K562 (cell line): ENCODE measurements around the gene ABHD12. TPM values are rescaled to one million over a fixed set of nuclear protein-coding genes. Genes with fewer than 3 reads are reported as not detected.

Experiments
- CBFB ChIP-seq: sonication (generic); formaldehyde crosslinking; IDR thresholded peaks from 2 replicates; pipeline ENCODE4 v1.4.0; 2020; ENCODE audit warnings: mild to moderate bottlenecking, missing genetic modification reagents
- CHD2 ChIP-seq: IDR thresholded peaks from 2 replicates; pipeline ENCODE4 v1.6.1; 2011; ENCODE audit warnings: low read depth, low read length
- FOXA1 ChIP-seq: fragments of 450-650 bp; IDR thresholded peaks from 2 replicates; pipeline ENCODE4 v1.6.1; 2016; ENCODE audit warnings: mild to moderate bottlenecking, borderline replicate concordance
- FOXM1 ChIP-seq, 2 experiments: fragments of 450-650 bp in 1 of 2; sonication (generic) in 1 of 2; formaldehyde crosslinking in 1 of 2; IDR thresholded peaks; 2 replicates each; pipeline versions ENCODE4 v1.6.1 to v1.9.0; 2017 to 2022; ENCODE audit warnings: low read depth in 2 of 2, mild to moderate bottlenecking in 2 of 2, missing genetic modification reagents in 1 of 2, moderate library complexity in 1 of 2
- HCFC1 ChIP-seq: IDR thresholded peaks from 2 replicates; pipeline ENCODE4 v1.6.1; 2012; ENCODE audit warnings: low read depth, low read length, improper control_type of control experiment
- ILK ChIP-seq: fragments of 450-650 bp; IDR thresholded peaks from 2 replicates; pipeline ENCODE4 v1.6.1; 2016; ENCODE audit warnings: missing genetic modification characterization, low read depth, mild to moderate bottlenecking, missing compliant biosample characterization, moderate library complexity, borderline replicate concordance
- MBD2 ChIP-seq: sonication (generic); IDR thresholded peaks from 2 replicates; pipeline ENCODE4 v1.6.1; 2016; ENCODE audit warnings: low read depth, borderline replicate concordance
- MECOM ChIP-seq: fragments of 250-450 bp; sonication (Bioruptor Pico); IDR thresholded peaks from 2 replicates; pipeline ENCODE4 v1.8.0; 2022; ENCODE audit warnings: inconsistent platforms
- NFATC3 ChIP-seq: fragments of 450-650 bp; IDR thresholded peaks from 2 replicates; pipeline ENCODE4 v1.6.1; 2017; ENCODE audit warnings: mild to moderate bottlenecking
- SIX5 ChIP-seq, 2 experiments: IDR thresholded peaks; 2 replicates each; pipeline ENCODE4 v1.6.1; 2011; ENCODE audit warnings: low read length in 2 of 2, borderline replicate concordance in 1 of 2, low read depth in 1 of 2, mild to moderate bottlenecking in 1 of 2, moderate library complexity in 1 of 2; ENCODE audit not compliant: insufficient read depth in 1 of 2
- STAG1 ChIP-seq: sonication (generic); formaldehyde crosslinking; IDR thresholded peaks from 2 replicates; pipeline ENCODE4 v1.5.0; 2020; ENCODE audit warnings: missing genetic modification reagents, borderline replicate concordance
- WHSC1 ChIP-seq: IDR thresholded peaks from one replicate; pipeline ENCODE4 v1.6.1; 2012; ENCODE audit warnings: low read length, control low read depth, inconsistent platforms
- ZNF696 ChIP-seq: fragments of 250-450 bp; sonication (Bioruptor Pico); conservative IDR thresholded peaks from 2 replicates; pipeline ENCODE4 v1.4.0; 2020; ENCODE audit warnings: mild to moderate bottlenecking, moderate library complexity
- ZNF766 ChIP-seq: fragments of 200-800 bp; sonication (Bioruptor generic); conservative IDR thresholded peaks from 2 replicates; pipeline ENCODE4 v1.6.1; 2016; ENCODE audit warnings: missing genetic modification characterization, missing compliant biosample characterization
- polyA plus RNA-seq, 8 experiments: library from polyadenylated mRNA; depleted of rRNA in 4 of 8; stranded (reverse) in 5 of 8; unstranded in 3 of 8; fragments of >200 nt; fragmentation: Nextera tagmentation in 2 of 8; fragmentation: Illumina TruSeq in 1 of 8; extraction: Ambion mirVana in 2 of 8; extraction: Trizol in 1 of 8; gene quantifications; 2 replicates each; pipeline versions ENCODE4 v1.2.1 to v1.2.3, GENCODE V29; 2011 to 2014; ENCODE audit warnings: inconsistent platforms in 1 of 8, missing spikeins in 1 of 8
- total RNA-seq, 7 experiments: library from RNA; depleted of rRNA in 6 of 7; stranded (reverse); fragments of >200 nt in 6 of 7; fragmentation: Illumina TruSeq in 2 of 7; extraction: Trizol in 2 of 7; gene quantifications; 2 replicates each; pipeline versions ENCODE4 v1.2.1 to v1.2.3, GENCODE V29; 2011 to 2021; ENCODE audit warnings: low replicate concordance in 1 of 7
- TF ChIP-seq, protein P1 (sequence below): fragments of 450-650 bp; conservative IDR thresholded peaks from 2 replicates; pipeline ENCODE4 v1.6.1; 2016; ENCODE audit warnings: missing genetic modification characterization, low read depth, mild to moderate bottlenecking, control low read depth, missing compliant biosample characterization
- TF ChIP-seq, protein P2 (sequence below): sonication (generic); formaldehyde crosslinking; IDR thresholded peaks from 2 replicates; pipeline ENCODE4 v1.8.1; 2023; ENCODE audit warnings: missing genetic modification reagents, mild to moderate bottlenecking, borderline replicate concordance
- TF ChIP-seq, protein P3 (sequence below): sonication (generic); formaldehyde crosslinking; IDR thresholded peaks from 2 replicates; pipeline ENCODE4 v1.8.0; 2022; ENCODE audit warnings: mild to moderate bottlenecking, missing genetic modification reagents

The ABHD12 gene
- total and polyA plus RNA-seq, 9 of the 15 experiments (the other 6 are each of a cell fraction or from before 2014, with no cell fraction given), result 0.65 to 15.6 (median 9.1) TPM

DNA sequence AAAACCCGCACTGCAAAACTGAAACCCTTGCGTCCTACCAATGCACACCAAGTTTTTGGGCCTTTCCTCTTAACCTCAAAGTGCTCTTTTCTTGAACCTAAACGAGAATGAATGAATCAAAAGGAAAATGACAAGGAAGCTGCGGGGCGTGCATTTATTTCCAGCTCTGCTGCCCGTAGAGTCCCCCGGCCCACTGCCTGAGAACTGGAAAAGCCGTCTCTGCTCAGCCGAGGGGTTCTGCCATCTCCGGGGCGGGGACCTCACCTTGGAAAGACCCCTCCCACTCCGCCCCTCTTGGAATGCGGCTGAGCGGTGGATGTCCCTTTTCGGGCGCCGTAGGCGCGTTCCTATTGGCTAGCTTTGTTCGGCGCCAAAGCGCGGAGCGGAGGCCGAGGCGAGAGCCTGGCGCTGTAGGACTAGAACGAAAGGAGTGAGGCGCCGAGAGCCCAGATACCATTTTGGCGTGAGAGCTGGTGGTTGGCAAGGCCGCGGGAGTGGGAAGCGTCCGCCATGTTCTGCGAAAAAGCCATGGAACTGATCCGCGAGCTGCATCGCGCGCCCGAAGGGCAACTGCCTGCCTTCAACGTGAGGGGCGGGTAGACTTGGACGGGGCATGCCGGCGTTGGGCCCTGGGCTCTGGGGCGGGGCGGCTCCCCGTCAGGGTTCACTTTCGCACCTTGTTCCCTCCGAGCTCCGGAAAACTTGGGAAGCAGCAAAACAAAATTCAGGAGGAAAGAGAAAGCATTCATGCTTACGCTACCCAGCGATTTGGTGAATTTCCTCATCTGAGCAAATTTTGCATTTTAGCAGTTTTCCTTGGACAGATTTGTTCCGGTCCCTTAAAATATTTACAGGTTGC, 16.9 kb upstream of the ABHD12 start, which contains the start of gene GINS1 (continued):
- TF ChIP-seq, protein P1, sequence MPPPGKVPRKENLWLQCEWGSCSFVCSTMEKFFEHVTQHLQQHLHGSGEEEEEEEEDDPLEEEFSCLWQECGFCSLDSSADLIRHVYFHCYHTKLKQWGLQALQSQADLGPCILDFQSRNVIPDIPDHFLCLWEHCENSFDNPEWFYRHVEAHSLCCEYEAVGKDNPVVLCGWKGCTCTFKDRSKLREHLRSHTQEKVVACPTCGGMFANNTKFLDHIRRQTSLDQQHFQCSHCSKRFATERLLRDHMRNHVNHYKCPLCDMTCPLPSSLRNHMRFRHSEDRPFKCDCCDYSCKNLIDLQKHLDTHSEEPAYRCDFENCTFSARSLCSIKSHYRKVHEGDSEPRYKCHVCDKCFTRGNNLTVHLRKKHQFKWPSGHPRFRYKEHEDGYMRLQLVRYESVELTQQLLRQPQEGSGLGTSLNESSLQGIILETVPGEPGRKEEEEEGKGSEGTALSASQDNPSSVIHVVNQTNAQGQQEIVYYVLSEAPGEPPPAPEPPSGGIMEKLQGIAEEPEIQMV (tag), result no peak
- no peak for TF ChIP-seq MECOM (CRISPR knock-in tag)
- no peak for TF ChIP-seq NFATC3
- TF ChIP-seq SIX5 (IDR thresholded peaks at IDR 0.05; ENCODE audit: borderline replicate concordance in 1 of 2, insufficient read depth in 1 of 2, low read depth in 1 of 2, low read length in 2 of 2), result no peak
- TF ChIP-seq HCFC1, result peak; percentile 52; the same call in 1 of the 2 replicates
- TF ChIP-seq, protein P2, sequence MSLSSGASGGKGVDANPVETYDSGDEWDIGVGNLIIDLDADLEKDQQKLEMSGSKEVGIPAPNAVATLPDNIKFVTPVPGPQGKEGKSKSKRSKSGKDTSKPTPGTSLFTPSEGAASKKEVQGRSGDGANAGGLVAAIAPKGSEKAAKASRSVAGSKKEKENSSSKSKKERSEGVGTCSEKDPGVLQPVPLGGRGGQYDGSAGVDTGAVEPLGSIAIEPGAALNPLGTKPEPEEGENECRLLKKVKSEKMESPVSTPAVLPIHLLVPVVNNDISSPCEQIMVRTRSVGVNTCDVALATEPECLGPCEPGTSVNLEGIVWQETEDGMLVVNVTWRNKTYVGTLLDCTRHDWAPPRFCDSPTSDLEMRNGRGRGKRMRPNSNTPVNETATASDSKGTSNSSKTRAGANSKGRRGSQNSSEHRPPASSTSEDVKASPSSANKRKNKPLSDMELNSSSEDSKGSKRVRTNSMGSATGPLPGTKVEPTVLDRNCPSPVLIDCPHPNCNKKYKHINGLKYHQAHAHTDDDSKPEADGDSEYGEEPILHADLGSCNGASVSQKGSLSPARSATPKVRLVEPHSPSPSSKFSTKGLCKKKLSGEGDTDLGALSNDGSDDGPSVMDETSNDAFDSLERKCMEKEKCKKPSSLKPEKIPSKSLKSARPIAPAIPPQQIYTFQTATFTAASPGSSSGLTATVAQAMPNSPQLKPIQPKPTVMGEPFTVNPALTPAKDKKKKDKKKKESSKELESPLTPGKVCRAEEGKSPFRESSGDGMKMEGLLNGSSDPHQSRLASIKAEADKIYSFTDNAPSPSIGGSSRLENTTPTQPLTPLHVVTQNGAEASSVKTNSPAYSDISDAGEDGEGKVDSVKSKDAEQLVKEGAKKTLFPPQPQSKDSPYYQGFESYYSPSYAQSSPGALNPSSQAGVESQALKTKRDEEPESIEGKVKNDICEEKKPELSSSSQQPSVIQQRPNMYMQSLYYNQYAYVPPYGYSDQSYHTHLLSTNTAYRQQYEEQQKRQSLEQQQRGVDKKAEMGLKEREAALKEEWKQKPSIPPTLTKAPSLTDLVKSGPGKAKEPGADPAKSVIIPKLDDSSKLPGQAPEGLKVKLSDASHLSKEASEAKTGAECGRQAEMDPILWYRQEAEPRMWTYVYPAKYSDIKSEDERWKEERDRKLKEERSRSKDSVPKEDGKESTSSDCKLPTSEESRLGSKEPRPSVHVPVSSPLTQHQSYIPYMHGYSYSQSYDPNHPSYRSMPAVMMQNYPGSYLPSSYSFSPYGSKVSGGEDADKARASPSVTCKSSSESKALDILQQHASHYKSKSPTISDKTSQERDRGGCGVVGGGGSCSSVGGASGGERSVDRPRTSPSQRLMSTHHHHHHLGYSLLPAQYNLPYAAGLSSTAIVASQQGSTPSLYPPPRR (CRISPR knock-in tag), result no peak
- no peak for TF ChIP-seq FOXM1 (IDR thresholded peaks at IDR 0.05; ENCODE audit: low read depth)
- no peak for TF ChIP-seq FOXM1 (CRISPR knock-in tag; IDR thresholded peaks at IDR 0.05; ENCODE audit: low read depth)
- no peak for TF ChIP-seq ZNF696
- TF ChIP-seq WHSC1, result no peak
- no peak for TF ChIP-seq STAG1
- no peak for TF ChIP-seq FOXA1
- no peak for TF ChIP-seq CHD2
- TF ChIP-seq CBFB (CRISPR knock-in tag), result no peak
- TF ChIP-seq, protein P3, sequence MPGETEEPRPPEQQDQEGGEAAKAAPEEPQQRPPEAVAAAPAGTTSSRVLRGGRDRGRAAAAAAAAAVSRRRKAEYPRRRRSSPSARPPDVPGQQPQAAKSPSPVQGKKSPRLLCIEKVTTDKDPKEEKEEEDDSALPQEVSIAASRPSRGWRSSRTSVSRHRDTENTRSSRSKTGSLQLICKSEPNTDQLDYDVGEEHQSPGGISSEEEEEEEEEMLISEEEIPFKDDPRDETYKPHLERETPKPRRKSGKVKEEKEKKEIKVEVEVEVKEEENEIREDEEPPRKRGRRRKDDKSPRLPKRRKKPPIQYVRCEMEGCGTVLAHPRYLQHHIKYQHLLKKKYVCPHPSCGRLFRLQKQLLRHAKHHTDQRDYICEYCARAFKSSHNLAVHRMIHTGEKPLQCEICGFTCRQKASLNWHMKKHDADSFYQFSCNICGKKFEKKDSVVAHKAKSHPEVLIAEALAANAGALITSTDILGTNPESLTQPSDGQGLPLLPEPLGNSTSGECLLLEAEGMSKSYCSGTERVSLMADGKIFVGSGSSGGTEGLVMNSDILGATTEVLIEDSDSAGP (CRISPR knock-in tag), result no peak
- TF ChIP-seq ILK (tag), result no peak
- TF ChIP-seq ZNF766 (CRISPR knock-in tag), result no peak
- 0 out of 2 replicates have a peak, but pooled peaks have one; percentile 33 for TF ChIP-seq MBD2
